ENCODE measurements around the gene PPP2R2C.

PPP2R2C gene

DNA sequence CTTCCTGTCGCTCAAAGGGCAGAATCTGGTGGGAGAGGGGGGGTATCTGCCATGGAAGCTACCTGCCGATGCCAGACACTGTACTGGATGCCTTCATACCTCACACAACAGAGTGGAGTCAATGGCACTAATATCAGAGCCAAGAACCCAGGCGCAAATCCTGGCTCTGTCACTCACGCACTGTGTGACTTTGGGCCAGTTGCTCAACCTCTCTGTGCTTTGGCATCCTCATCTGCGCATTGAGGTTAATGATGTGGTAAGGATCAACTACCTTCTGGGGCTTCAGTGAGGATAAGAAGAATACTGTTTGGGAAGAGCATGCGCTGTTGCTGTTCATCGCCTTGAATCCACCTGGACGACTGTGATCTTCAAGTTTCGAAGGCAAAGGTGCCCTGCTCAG is 70.6 kb downstream of the PPP2R2C start:
- DNase-seq (ENCODE audit: low spot score) = no peak

DNA sequence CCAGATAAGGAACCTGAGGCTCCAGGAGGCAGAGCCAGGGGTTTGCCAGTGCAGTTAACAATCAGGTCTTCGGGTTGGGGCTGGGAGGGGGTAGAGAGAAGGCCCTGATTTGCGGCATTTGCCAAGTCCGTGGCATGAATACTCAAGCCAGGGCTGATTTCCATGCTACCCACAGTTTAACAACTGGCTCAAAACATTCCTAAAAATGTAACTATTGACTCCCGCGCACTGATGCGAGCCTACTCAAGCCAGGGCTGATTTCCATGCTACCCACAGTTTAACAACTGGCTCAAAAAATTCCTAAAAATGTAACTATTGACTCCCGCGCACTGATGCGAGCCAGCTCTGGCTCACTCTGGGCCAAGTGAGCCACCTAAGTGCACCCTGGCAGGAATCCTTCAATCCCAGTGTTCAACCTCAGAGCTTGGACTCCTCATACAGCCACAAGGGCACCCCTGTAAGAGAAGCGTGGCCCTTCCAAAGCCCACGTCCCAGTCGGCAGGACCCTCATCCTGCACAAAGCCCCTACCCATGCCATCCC is 75.6 kb downstream of the PPP2R2C start:
- no peak for DNase-seq (ENCODE audit: low spot score)

DNA sequence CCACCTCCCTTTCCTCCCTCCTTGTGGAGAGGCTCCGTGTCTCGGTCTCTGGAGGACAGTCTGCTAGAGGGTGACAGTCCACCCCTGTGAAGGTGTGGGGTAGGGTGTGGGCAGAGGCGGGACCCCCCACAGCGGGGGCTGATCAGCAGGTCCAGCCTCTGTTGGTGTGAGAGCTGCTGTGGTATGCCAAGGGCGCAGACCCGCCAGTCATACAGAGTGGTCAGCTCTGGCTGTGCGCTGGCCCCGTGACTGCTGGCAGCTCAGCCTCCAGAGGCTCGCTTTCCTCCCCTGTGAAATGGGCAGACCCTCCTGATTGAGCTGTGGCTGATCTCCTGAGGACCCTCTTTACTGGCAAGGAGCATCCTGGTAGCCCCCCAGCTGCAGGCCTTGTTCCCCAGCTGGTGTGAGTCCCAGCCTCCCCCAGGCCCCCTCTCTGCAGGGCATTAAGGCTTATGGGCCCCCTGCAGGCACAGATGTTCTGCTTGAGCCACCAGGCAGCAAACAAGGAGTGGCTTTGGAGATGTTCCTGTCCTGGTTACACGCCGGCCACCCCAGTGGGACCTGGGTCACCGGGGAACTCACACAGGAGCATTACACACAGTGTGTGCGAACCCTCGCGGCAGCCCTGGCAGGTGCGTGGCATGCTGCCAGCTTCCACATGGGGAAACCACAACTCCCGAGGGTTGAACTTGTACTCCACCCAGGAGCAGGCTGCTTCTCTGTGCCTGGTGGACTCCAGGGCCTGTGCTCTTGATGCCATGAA is 76.8 kb downstream of the PPP2R2C start:
- DNase-seq (ENCODE audit: low spot score) = no peak

- DNase-seq (ENCODE audit: low spot score) = no peak
These were observed 77.7 kb downstream of the PPP2R2C start for GRCh38 chr4:6394671-6395081.

- DNase-seq (ENCODE audit: low spot score) = no peak
These were observed 78.6 kb downstream of the PPP2R2C start for GRCh38 chr4:6393544-6394475.

DNA sequence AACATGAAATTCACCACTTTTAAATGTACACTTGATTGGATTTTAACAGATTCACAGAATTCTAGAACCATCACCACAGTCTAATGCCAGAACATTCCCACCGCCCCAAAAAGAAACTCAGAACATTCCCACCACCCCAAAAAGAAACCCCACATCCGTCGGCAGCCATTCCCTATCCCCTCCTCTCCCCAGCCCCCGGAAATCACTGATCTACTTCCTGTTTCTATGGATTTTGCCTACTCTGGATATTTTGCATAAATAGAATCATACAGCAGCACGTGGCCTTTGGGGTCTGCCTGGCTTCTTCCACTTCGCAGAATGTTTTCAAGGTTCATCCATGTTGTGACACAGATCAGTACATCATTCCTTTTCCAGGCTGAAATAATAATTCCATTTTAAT is 79.3 kb downstream of the PPP2R2C start:
- no peak for DNase-seq (ENCODE audit: low spot score)

DNA sequence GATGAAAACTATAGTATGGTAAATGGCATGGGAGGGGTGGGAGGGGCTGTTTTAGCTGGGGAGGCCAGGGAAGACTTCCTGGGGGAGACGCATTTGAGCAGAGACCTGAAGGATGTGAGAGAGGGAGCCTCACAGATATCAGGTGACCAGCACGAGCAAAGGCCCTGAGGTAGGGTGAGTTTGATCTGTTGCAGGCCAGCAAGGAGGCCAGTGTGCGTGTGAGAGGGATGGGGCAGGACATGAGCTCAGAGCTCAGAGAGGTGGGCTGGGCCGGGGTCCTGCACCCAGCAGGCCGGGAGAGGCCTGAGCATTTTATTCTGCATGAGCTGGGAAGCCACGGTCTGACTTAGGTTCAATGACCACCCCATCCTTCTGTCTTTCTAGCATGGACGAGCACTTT is 80.0 kb downstream of the PPP2R2C start:
- DNase-seq (ENCODE audit: low spot score) = no peak

DNA sequence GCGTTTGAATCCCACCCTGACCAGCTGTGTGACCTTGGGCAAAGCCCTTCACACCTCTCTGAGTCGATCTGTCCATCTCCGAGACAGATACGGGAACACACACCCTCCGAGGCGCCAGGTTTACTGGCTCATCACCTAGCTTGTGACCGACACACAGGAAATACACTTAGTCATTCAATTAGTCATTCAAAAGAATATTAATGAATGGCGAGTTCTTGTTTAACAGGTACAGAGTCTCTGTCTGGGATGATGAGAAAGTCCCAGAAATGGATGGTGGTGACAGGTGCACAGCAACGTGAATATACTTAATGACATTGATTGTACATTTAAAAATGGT is 80.6 kb downstream of the PPP2R2C start:
- peak; percentile 55 for DNase-seq (ENCODE audit: low spot score)

DNA sequence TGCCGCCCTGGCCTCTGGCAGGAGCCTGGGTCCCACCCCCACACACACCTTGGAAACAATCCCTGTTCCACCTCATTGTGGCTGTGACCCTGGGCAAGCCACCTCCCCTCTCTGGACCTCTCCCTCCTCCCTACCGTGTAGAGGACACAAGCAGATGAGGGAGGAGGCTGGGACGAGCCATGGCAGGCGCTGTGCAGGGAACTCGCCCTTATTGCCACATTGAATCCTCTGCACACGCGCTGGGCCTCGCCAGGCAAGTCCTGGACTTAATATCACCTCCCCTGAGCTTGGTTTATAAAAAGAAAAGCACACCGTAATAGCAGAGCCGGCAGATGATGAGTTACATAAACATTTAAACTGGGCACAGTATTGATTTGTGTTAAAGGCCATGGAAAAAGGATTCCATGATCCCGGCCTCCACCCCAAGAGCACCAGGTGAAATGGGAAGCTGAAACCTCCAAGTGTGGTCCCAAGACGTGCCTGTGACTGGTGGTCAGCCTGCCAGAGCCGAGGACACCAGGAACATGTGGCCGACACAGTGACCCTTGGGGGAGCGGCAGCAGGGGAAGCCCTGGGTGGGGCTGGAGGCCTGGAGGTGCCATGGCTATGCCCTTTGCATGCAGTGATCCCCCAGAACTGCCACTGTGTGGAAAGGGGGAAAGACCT is 81.1 kb downstream of the PPP2R2C start:
- DNase-seq (ENCODE audit: low spot score) = no peak

DNA sequence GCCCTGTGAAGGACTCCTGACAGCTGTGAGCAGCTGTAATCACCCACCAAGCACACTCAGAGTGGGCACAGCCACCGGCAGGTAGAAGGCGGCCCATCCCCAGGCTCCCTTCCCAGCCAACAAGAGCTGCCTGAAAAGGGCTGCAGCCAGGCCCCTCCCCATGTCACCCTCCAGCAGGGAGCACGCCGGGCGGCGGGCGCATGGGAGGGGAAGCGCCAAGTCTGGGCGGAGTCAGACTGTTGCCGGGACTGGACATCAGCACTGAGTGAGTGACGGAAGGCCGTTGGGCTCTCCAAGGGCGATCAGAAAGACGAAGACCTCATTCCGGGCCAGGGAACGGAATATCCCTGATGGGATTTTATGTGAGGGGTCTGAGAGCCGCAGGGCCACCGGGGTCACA is 82.1 kb downstream of the PPP2R2C start:
- no peak for DNase-seq (ENCODE audit: low spot score)

- no peak for DNase-seq (ENCODE audit: low spot score)
These were observed 83.1 kb downstream of the PPP2R2C start for GRCh38 chr4:6389142-6389825.

- no peak for DNase-seq (ENCODE audit: low spot score)
These were observed 83.7 kb downstream of the PPP2R2C start for GRCh38 chr4:6388713-6389112.

DNA sequence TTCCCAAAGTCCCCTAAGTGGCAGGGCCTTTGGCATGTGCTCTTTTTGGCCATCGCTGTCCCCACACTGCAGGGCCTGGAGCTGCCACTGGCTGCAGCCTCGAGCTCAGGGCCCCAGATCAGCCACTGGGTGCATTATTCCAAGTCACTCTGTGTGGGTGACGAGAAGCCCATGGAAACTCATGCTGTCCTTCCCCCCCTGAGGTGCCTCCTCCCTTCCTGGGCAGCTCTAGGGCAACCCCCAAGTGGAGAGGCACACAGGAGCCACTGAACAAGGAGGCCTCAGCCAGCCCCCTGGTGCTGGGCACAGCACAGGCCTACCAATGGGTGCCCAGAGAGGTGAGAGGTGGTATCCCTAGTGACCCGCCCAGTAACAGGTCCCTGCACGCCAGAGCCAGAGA is 84.5 kb downstream of the PPP2R2C start:
- no peak for DNase-seq (ENCODE audit: low spot score)

DNA sequence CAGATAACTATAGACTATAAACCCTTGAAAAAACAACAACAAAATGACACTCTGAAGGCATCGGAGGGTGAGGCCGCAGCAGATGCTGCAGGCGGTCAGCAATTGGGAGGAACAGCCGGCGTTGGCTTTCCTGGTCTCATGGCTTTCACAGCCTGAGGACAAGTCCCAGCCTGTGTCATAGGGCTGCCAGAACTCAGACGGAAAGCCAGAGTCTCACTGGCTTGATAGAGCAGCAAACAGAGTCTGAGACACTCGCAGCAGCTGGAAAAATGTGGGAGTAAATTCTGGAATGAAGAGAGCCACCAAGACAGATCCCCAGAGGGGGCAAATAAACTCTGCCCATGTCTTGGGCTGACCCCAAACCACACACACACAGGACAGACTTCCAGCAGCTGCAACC is 86.3 kb downstream of the PPP2R2C start:
- DNase-seq (ENCODE audit: low spot score) = no peak

DNA sequence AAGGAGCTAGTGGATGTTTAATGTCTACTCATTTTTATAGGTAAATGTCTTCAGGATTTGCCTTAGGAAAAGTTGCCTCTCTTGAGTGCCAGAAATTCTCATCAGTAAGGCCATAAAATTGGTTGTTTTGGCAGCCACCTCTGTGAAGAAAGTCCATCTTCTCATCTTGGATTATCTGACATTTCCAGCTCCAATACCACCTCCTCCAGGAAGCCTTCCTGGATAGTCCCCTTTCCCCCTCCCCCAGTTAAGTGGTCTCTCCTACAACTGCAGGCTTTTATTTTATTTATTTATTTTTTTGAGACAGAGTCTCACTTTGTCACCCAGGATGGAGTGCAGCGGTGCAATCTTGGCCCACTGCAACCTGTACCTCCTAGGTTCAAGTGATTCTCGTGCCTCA is 87.1 kb downstream of the PPP2R2C start:
- DNase-seq (ENCODE audit: low spot score) = no peak

- DNase-seq (ENCODE audit: low spot score) = no peak
These were observed 87.9 kb downstream of the PPP2R2C start for GRCh38 chr4:6384541-6384940.

GRCh38 chr4:6383929-6384328 is 88.5 kb downstream of the PPP2R2C start:
- no peak for DNase-seq (ENCODE audit: low spot score)

DNA sequence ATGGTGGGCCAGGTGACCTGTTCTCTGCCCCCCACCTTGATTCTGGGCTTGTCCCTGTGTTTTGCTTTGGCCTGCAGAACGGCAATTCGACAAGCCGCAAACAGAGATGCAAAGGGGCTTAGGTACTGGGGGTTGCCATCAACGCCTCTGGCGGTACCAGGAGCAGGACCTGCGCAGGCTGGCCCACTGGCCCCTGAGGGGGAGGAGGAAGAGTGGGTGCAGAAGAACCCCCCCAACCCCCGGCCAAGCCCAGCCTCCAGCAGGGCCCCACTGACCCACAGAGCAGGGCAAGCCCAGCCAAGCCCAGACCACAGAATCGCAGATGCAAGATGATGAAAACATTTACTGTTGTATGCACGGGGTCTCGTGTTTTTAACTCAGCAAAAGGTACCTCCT is 89.4 kb downstream of the PPP2R2C start:
- DNase-seq (ENCODE audit: low spot score) = no peak

GRCh38 chr4:6381571-6382123 is 90.8 kb downstream of the PPP2R2C start:
- DNase-seq (ENCODE audit: low spot score) = no peak

GRCh38 chr4:6380746-6381410 is 91.5 kb downstream of the PPP2R2C start:
- no peak for DNase-seq (ENCODE audit: low spot score)

All from RKO (cell line).